Measurements from ENCODE around the gene ILKAP.

Gene ILKAP

GRCh38 chr2:238160206-238161129 is 43.0 kb downstream of the ILKAP start:
- no peak for TF ChIP-seq CTCF (conservative IDR thresholded peaks at IDR 0.05; ENCODE audit: low read depth, low read length)
- H3K36me3 ChIP-seq (ENCODE audit: insufficient read depth): no peaks in the 10 kb centered on the region
- H3K4me1 ChIP-seq (ENCODE audit: low read depth, poor library complexity, severe bottlenecking): no peaks in the 10 kb centered on the region
- no peaks in the 10 kb centered on the region for H3K79me2 ChIP-seq (ENCODE audit: insufficient read depth, low read depth)
- H3K4me2 ChIP-seq: no peak overlapping the region
- H3K4me3 ChIP-seq (IDR thresholded peaks at IDR 0.05; ENCODE audit: insufficient read depth, low read depth, low read length): no peak overlapping the region
- no peak overlapping the region for H2AFZ ChIP-seq (ENCODE audit: low read depth)
- no peaks in the 10 kb centered on the region for H3K27me3 ChIP-seq (ENCODE audit: insufficient read depth, low read depth)
- no peaks in the 10 kb centered on the region for H4K20me1 ChIP-seq (ENCODE audit: insufficient read depth)
- no peak overlapping the region for H3K27ac ChIP-seq
- H3K9ac ChIP-seq: no peak overlapping the region

GRCh38 chr2:238159661-238160205 is 43.8 kb downstream of the ILKAP start:
- Histone ChIP-seq H3K9ac (peak overlapping the region; percentile 52; the same call in 1 of the 2 replicates), H3K27ac (no peak overlapping the region), H3K79me2 (ENCODE audit: insufficient read depth, low read depth) (no peaks in the 10 kb centered on the region), H3K27me3 (ENCODE audit: insufficient read depth, low read depth) (no peaks in the 10 kb centered on the region), H3K4me1 (ENCODE audit: low read depth, poor library complexity, severe bottlenecking) (no peaks in the 10 kb centered on the region), H3K4me3 (IDR thresholded peaks at IDR 0.05; ENCODE audit: insufficient read depth, low read depth, low read length) (no peak overlapping the region), H2AFZ (ENCODE audit: low read depth) (no peak overlapping the region), H3K4me2 (peak overlapping the region; percentile 57), H3K36me3 (ENCODE audit: insufficient read depth) (no peaks in the 10 kb centered on the region), H4K20me1 (ENCODE audit: insufficient read depth) (no peaks in the 10 kb centered on the region)
- no peak for TF ChIP-seq CTCF (conservative IDR thresholded peaks at IDR 0.05; ENCODE audit: low read depth, low read length)

- no peak for TF ChIP-seq CTCF (conservative IDR thresholded peaks at IDR 0.05; ENCODE audit: low read depth, low read length)
- Histone ChIP-seq H3K4me1 (ENCODE audit: low read depth, poor library complexity, severe bottlenecking) (no peaks in the 10 kb centered on the region), H3K4me2 (peak overlapping the region; percentile 57), H3K79me2 (ENCODE audit: insufficient read depth, low read depth) (no peaks in the 10 kb centered on the region), H3K36me3 (ENCODE audit: insufficient read depth) (no peaks in the 10 kb centered on the region), H3K4me3 (IDR thresholded peaks at IDR 0.05; ENCODE audit: insufficient read depth, low read depth, low read length) (no peak overlapping the region), H4K20me1 (ENCODE audit: insufficient read depth) (no peaks in the 10 kb centered on the region), H2AFZ (ENCODE audit: low read depth) (peak overlapping the region; percentile 64), H3K27me3 (ENCODE audit: insufficient read depth, low read depth) (no peaks in the 10 kb centered on the region), H3K9ac (peak overlapping the region; percentile 52; the same call in 1 of the 2 replicates), H3K27ac (no peak overlapping the region)
Measured at GRCh38 chr2:238159071-238159539, 44.4 kb downstream of the ILKAP start.

GRCh38 chr2:238158509-238159070 is 44.9 kb downstream of the ILKAP start, which contains the start of gene ERFE:
TSS of gene ERFE (plus strand) at chr2:238158970. CDS start at chr2:238159008, 38 bp downstream.
- TF ChIP-seq CTCF (conservative IDR thresholded peaks at IDR 0.05; ENCODE audit: low read depth, low read length): no peak
- Histone ChIP-seq H3K9ac (peak within 1 kb of the TSS; percentile 52; the same call in 1 of the 2 replicates), H3K27me3 (ENCODE audit: insufficient read depth, low read depth) (no peaks in the 10 kb centered on the region), H3K4me1 (ENCODE audit: low read depth, poor library complexity, severe bottlenecking) (no peaks in the 10 kb centered on the region), H3K36me3 (ENCODE audit: insufficient read depth) (no peaks in the 10 kb centered on the region), H3K79me2 (ENCODE audit: insufficient read depth, low read depth) (no peaks in the 10 kb centered on the region), H3K4me2 (peak within 1 kb of the TSS; percentile 57), H3K4me3 (IDR thresholded peaks at IDR 0.05; ENCODE audit: insufficient read depth, low read depth, low read length) (no peak within 1 kb of the TSS), H2AFZ (ENCODE audit: low read depth) (peak within 1 kb of the TSS; percentile 64), H4K20me1 (ENCODE audit: insufficient read depth) (no peaks in the 10 kb centered on the region), H3K27ac (no peak within 1 kb of the TSS)
